OCI-LY3 (cell line): ENCODE measurements around the gene GPR61.
A peak's percentile ranks its signal among the peaks of the same experiment; 100 is the strongest.

Source experiments
- H2AFZ ChIP-seq: fragments of 200-600, 300-600 bp; shearing (Covaris generic); 2 replicates; pipeline ENCODE4 v1.6.0; 2014; ENCODE audit warnings: antibody characterized with exemption, low read depth, low read length
- H3K27ac ChIP-seq: fragments of 200-600, 300-600 bp; sonication (generic); 2 replicates; pipeline ENCODE4 v1.5.1; 2014; ENCODE audit warnings: mild to moderate bottlenecking, low read length, moderate library complexity, mixed read lengths
- H3K27me3 ChIP-seq: fragments of 200-600, 300-600 bp; sonication (generic); 2 replicates; pipeline ENCODE4 v1.6.1; 2014; ENCODE audit warnings: low read depth, low read length, mixed read lengths
- H3K36me3 ChIP-seq: fragments of 200-600, 300-600 bp; sonication (generic); replicated peaks from 2 replicates; pipeline ENCODE3; 2014; ENCODE audit warnings: low read depth, low read length, mixed read lengths
- H3K4me1 ChIP-seq: fragments of 300-600, 200-600 bp; sonication (generic); 2 replicates; pipeline ENCODE4 v1.6.1; 2014; ENCODE audit warnings: low read length, mixed read lengths
- H3K4me2 ChIP-seq: fragments of 200-600, 300-600 bp; sonication (generic); 2 replicates; pipeline ENCODE4 v1.6.1; 2014; ENCODE audit warnings: low read length, mixed read lengths
- H3K4me3 ChIP-seq: fragments of 300-600, 200-600 bp; sonication (generic); 2 replicates; pipeline ENCODE4 v1.5.1; 2014; ENCODE audit warnings: antibody characterized with exemption, mild to moderate bottlenecking, low read length, moderate library complexity
- H3K79me2 ChIP-seq: fragments of 300-600, 200-600 bp; shearing (Covaris generic); 2 replicates; pipeline ENCODE4 v1.6.1; 2014; ENCODE audit warnings: mild to moderate bottlenecking, low read length, mixed read lengths
- H3K9ac ChIP-seq: fragments of 300-600, 200-600 bp; shearing (Covaris generic); 2 replicates; pipeline ENCODE4 v1.6.0; 2014; ENCODE audit warnings: mild to moderate bottlenecking, low read length, moderate library complexity
- H3K9me3 ChIP-seq: fragments of 200-600, 300-600 bp; shearing (Covaris generic); 2 replicates; pipeline ENCODE4 v1.6.1; 2014; ENCODE audit warnings: low read length, mixed read lengths; ENCODE audit not compliant: insufficient read depth
- H4K20me1 ChIP-seq: fragments of 200-600, 300-600 bp; sonication (generic); 2 replicates; pipeline ENCODE4 v1.6.1; 2016; ENCODE audit warnings: low read length, mixed read lengths; ENCODE audit not compliant: insufficient read depth
- EZH2phosphoT487 ChIP-seq: fragments of 200-600 bp; shearing (Covaris generic); IDR thresholded peaks from 2 replicates; pipeline ENCODE4 v1.6.1; 2018; ENCODE audit warnings: antibody characterized with exemption, mixed run types, low read depth
- TF ChIP-seq, protein P1 (sequence below): fragments of 200-600, 300-600 bp; sonication (generic); IDR thresholded peaks from 2 replicates; pipeline ENCODE4 v1.5.1; 2014; ENCODE audit warnings: antibody characterized with exemption, low read length, low read depth

The GPR61 gene

DNA sequence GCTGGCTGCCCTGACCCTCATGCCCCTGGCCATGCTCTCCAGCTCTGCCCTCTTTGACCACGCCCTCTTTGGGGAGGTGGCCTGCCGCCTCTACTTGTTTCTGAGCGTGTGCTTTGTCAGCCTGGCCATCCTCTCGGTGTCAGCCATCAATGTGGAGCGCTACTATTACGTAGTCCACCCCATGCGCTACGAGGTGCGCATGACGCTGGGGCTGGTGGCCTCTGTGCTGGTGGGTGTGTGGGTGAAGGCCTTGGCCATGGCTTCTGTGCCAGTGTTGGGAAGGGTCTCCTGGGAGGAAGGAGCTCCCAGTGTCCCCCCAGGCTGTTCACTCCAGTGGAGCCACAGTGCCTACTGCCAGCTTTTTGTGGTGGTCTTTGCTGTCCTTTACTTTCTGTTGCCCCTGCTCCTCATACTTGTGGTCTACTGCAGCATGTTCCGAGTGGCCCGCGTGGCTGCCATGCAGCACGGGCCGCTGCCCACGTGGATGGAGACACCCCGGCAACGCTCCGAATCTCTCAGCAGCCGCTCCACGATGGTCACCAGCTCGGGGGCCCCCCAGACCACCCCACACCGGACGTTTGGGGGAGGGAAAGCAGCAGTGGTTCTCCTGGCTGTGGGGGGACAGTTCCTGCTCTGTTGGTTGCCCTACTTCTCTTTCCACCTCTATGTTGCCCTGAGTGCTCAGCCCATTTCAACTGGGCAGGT is 3.8 kb downstream of the GPR61 start:
- Histone ChIP-seq H3K9ac (no peak overlapping the region), H3K27ac (no peak overlapping the region), H3K79me2 (peaks cover 7% of the 10 kb centered on the region), H3K4me2 (no peak overlapping the region), H3K4me1 (peaks cover 13% of the 10 kb centered on the region), H3K27me3 (no peaks in the 10 kb centered on the region), H2AFZ (no peak overlapping the region), H3K9me3 (no peaks in the 10 kb centered on the region), H3K36me3 (no peaks in the 10 kb centered on the region), H4K20me1 (no peaks in the 10 kb centered on the region), H3K4me3 (no peak overlapping the region)
- no peak for TF ChIP-seq EZH2phosphoT487
- TF ChIP-seq, protein P1, sequence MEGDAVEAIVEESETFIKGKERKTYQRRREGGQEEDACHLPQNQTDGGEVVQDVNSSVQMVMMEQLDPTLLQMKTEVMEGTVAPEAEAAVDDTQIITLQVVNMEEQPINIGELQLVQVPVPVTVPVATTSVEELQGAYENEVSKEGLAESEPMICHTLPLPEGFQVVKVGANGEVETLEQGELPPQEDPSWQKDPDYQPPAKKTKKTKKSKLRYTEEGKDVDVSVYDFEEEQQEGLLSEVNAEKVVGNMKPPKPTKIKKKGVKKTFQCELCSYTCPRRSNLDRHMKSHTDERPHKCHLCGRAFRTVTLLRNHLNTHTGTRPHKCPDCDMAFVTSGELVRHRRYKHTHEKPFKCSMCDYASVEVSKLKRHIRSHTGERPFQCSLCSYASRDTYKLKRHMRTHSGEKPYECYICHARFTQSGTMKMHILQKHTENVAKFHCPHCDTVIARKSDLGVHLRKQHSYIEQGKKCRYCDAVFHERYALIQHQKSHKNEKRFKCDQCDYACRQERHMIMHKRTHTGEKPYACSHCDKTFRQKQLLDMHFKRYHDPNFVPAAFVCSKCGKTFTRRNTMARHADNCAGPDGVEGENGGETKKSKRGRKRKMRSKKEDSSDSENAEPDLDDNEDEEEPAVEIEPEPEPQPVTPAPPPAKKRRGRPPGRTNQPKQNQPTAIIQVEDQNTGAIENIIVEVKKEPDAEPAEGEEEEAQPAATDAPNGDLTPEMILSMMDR, result no peak

DNA sequence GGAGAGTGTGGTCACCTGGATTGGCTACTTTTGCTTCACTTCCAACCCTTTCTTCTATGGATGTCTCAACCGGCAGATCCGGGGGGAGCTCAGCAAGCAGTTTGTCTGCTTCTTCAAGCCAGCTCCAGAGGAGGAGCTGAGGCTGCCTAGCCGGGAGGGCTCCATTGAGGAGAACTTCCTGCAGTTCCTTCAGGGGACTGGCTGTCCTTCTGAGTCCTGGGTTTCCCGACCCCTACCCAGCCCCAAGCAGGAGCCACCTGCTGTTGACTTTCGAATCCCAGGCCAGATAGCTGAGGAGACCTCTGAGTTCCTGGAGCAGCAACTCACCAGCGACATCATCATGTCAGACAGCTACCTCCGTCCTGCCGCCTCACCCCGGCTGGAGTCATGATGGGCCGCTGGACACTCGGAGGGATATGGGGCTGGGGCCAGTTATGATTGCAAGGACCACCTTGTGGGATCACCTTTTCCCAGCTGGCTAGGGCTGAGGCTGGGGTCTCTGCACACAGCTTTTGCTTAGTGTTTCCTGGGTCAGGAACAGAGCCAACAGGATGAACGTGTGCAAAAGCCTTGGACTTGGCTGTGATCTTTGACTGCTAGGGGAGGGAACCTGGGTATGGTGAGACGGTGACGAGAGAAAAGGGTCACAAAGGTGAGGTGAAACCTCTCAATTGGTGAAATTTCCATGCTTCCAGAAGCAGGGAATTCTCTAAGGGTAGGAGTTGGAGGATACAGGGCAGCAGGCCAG is 4.5 kb downstream of the GPR61 start:
- peaks cover 13% of the 10 kb centered on the region for H3K4me1 ChIP-seq

DNA sequence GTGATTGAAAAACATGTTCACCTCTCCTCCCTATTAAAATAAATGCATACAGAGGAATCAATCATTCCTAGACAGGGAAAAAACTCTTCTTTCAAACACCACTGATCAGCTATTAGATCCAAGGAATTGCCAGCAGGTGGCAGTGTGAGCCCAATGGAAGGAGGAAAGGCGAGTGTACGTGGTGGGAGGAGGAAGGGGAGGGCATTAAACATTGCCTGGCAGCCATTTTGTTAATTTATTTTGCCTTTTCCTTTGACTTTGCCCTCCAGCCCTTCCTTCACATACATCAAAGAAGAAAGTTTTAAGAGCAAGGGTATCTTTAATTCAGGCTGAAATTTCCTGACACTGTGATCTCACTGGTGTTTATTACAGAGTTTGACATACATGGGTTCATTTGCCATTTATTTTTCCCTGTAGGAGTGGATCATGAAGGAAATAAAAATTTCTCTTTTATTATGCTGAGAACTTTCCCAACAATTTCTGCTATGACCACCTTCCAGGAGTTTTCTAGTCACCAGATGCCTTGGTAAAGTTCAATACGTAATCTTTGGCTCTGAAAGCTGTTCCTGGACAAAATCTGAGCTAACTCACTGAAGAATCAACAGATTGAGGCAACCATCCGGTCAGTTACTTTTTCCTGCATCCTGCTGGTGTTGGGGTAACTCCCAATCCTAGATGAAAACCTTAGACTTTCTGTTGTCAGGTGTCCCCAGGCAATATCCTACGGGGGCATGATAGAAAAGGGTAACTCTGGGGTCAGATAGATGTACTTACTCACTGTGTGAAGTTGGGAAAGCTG is 6.8 kb downstream of the GPR61 start:
- Histone ChIP-seq H3K36me3 (no peaks in the 10 kb centered on the region), H3K27me3 (no peaks in the 10 kb centered on the region), H3K9me3 (no peaks in the 10 kb centered on the region), H4K20me1 (peaks cover 14% of the 10 kb centered on the region), H3K4me3 (peak overlapping the region; percentile 98), H3K27ac (peak overlapping the region; percentile 96), H3K4me2 (peak overlapping the region; percentile 95), H3K79me2 (peaks cover 38% of the 10 kb centered on the region), H2AFZ (peak overlapping the region; percentile 88), H3K9ac (peak overlapping the region; percentile 96), H3K4me1 (peaks cover 23% of the 10 kb centered on the region)
- TF ChIP-seq EZH2phosphoT487, result no peak
- TF ChIP-seq, protein P1, result peak; percentile 67

More for the DNA sequence above, 4.5 kb downstream of the GPR61 start:
- H3K4me3 ChIP-seq, result no peak overlapping the region
- no peak overlapping the region for H3K9ac ChIP-seq
- H3K79me2 ChIP-seq, result peaks cover 15% of the 10 kb centered on the region
- peaks cover 3% of the 10 kb centered on the region for H4K20me1 ChIP-seq
- H3K27ac ChIP-seq, result no peak overlapping the region
- H3K4me2 ChIP-seq, result no peak overlapping the region
- no peaks in the 10 kb centered on the region for H3K9me3 ChIP-seq
- TF ChIP-seq EZH2phosphoT487, result no peak
- TF ChIP-seq, protein P1, result no peak
- H2AFZ ChIP-seq, result no peak overlapping the region
- H3K36me3 ChIP-seq, result no peaks in the 10 kb centered on the region
- H3K27me3 ChIP-seq, result no peaks in the 10 kb centered on the region
